Ishikawa (cell line): ENCODE measurements around the gene OTUD5.

Source experiments
- CEBPB ChIP-seq: IDR thresholded peaks from 2 replicates; pipeline ENCODE4 v1.6.1; 2012
- CREB1 ChIP-seq: IDR thresholded peaks from 2 replicates; pipeline ENCODE4 v1.6.1; 2012; ENCODE audit warnings: low read depth
- EGR1 ChIP-seq: IDR thresholded peaks from 2 replicates; pipeline ENCODE4 v1.6.1; 2012
- EP300 ChIP-seq: IDR thresholded peaks from 2 replicates; pipeline ENCODE4 v1.6.1; 2012; ENCODE audit warnings: borderline replicate concordance
- FOXM1 ChIP-seq: IDR thresholded peaks from 2 replicates; pipeline ENCODE4 v1.6.1; 2012; ENCODE audit warnings: low read depth, borderline replicate concordance
- MAX ChIP-seq: IDR thresholded peaks from 2 replicates; pipeline ENCODE4 v1.6.1; 2012
- NFIC ChIP-seq: IDR thresholded peaks from 2 replicates; pipeline ENCODE4 v1.6.1; 2012
- RAD21 ChIP-seq: IDR thresholded peaks from 2 replicates; pipeline ENCODE4 v1.6.1; 2012; ENCODE audit warnings: low read depth
- REST ChIP-seq: IDR thresholded peaks from 2 replicates; pipeline ENCODE4 v1.6.1; 2012; ENCODE audit warnings: low read depth, mild to moderate bottlenecking
- TAF1 ChIP-seq: IDR thresholded peaks from 2 replicates; pipeline ENCODE4 v1.6.1; 2012; ENCODE audit warnings: low read depth, mild to moderate bottlenecking
- TCF12 ChIP-seq: IDR thresholded peaks from 2 replicates; pipeline ENCODE4 v1.6.1; 2012; ENCODE audit warnings: low read depth
- TEAD4 ChIP-seq: IDR thresholded peaks from 2 replicates; pipeline ENCODE4 v1.6.1; 2012
- USF1 ChIP-seq: IDR thresholded peaks from 2 replicates; pipeline ENCODE4 v1.6.1; 2012
- YY1 ChIP-seq: IDR thresholded peaks from 2 replicates; pipeline ENCODE4 v1.6.1; 2012; ENCODE audit warnings: low read depth
- ZBTB7A ChIP-seq: IDR thresholded peaks from 2 replicates; pipeline ENCODE4 v1.6.1; 2012; ENCODE audit warnings: low read depth

Gene OTUD5

GRCh38 chrX:48971249-48972219 lies 14.1 kb upstream of the OTUD5 start, which contains the start of gene KCND1:
Gene KCND1, minus strand, starts transcription at chrX:48971844. Its CDS starts 1,573 bp downstream, at chrX:48970271.
- no peak for TF ChIP-seq TAF1
- TF ChIP-seq ZBTB7A: no peak
- TF ChIP-seq YY1: no peak
- no peak for TF ChIP-seq CEBPB
- TF ChIP-seq REST: no peak
- TF ChIP-seq CREB1: no peak
- no peak for TF ChIP-seq TEAD4
- TF ChIP-seq RAD21: no peak
- TF ChIP-seq FOXM1: no peak
- no peak for TF ChIP-seq USF1
- no peak for TF ChIP-seq EGR1

GRCh38 chrX:48969471-48969870 lies 12.1 kb upstream of the OTUD5 start:
- no peak for TF ChIP-seq RAD21
- TF ChIP-seq TEAD4: no peak

GRCh38 chrX:48968377-48968776 lies 11.0 kb upstream of the OTUD5 start:
- no peak for TF ChIP-seq TCF12
- TF ChIP-seq NFIC: no peak
- TF ChIP-seq ZBTB7A: no peak
- no peak for TF ChIP-seq FOXM1
- TF ChIP-seq CEBPB: no peak
- no peak for TF ChIP-seq TAF1
- no peak for TF ChIP-seq REST
- TF ChIP-seq USF1: no peak
- no peak for TF ChIP-seq EP300
- no peak for TF ChIP-seq YY1
- no peak for TF ChIP-seq CREB1
- TF ChIP-seq RAD21: no peak
- TF ChIP-seq MAX: no peak

GRCh38 chrX:48966796-48967579 lies 9.6 kb upstream of the OTUD5 start:
- TF ChIP-seq REST: no peak
- TF ChIP-seq TEAD4: 0 out of 2 replicates have a peak, but pooled peaks have one; percentile 14

GRCh38 chrX:48965959-48966358 lies 8.6 kb upstream of the OTUD5 start:
- TF ChIP-seq TAF1 (no peak), EP300 (no peak), USF1 (no peak), RAD21 (no peak)
